OCI-LY1 (cell line): Measurements from ENCODE around the gene CHIT1.

Experiments
- EZH2 ChIP-seq: fragments of 200-600 bp; sonication (generic), shearing (Covaris generic); IDR thresholded peaks from 2 replicates; pipeline ENCODE4 v1.8.0; 2017; ENCODE audit warnings: borderline replicate concordance, mixed run types, mild to moderate bottlenecking, antibody characterized with exemption, low read length, moderate library complexity, mixed read lengths
- TF ChIP-seq, protein P1 (sequence below): fragments of 200-600 bp; sonication (generic), shearing (Covaris generic); IDR thresholded peaks from 2 replicates; pipeline ENCODE4 v1.5.1; 2017; ENCODE audit warnings: mild to moderate bottlenecking, antibody characterized with exemption, low read length, moderate library complexity, mixed read lengths

DNA sequence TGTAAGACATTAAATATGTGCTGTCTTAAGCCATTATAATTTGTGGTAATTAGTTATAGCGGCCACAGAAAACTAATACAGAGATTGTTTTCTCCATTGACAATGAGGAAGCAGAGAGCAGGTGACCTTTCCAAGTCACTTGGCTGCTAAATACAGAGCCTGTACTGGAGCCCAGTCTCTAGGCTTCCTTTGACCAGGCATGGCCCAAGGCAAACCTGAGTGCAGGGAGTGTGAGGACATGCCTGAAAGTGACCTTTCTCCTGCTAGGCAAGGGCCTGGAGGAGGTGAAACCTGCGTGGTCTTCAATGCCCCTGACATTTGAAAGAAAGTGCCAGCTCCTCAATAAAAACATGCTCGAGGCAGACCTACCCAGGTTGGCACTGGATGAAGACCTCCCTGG lies 30.5 kb downstream of the CHIT1 start:
- TF ChIP-seq, protein P1, sequence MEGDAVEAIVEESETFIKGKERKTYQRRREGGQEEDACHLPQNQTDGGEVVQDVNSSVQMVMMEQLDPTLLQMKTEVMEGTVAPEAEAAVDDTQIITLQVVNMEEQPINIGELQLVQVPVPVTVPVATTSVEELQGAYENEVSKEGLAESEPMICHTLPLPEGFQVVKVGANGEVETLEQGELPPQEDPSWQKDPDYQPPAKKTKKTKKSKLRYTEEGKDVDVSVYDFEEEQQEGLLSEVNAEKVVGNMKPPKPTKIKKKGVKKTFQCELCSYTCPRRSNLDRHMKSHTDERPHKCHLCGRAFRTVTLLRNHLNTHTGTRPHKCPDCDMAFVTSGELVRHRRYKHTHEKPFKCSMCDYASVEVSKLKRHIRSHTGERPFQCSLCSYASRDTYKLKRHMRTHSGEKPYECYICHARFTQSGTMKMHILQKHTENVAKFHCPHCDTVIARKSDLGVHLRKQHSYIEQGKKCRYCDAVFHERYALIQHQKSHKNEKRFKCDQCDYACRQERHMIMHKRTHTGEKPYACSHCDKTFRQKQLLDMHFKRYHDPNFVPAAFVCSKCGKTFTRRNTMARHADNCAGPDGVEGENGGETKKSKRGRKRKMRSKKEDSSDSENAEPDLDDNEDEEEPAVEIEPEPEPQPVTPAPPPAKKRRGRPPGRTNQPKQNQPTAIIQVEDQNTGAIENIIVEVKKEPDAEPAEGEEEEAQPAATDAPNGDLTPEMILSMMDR, result no peak
- no peak for TF ChIP-seq EZH2
